ENCODE data around the gene KAT6B.

The KAT6B gene

GRCh38 chr10:75068523-75068922, 242.1 kb downstream of the KAT6B start:
- DNase-seq (ENCODE audit: low read depth) = no peak

- no peak for DNase-seq (ENCODE audit: low read depth)
Measured at GRCh38 chr10:75070476-75070875, 244.1 kb downstream of the KAT6B start.

- DNase-seq (ENCODE audit: low read depth) = no peak
Measured at GRCh38 chr10:75070961-75071428, 244.6 kb downstream of the KAT6B start.

- no peak for DNase-seq (ENCODE audit: low read depth)
Measured at GRCh38 chr10:75071756-75072155, 245.4 kb downstream of the KAT6B start.

GRCh38 chr10:75072727-75073126, 246.3 kb downstream of the KAT6B start:
- DNase-seq (ENCODE audit: low read depth) = no peak

- DNase-seq (ENCODE audit: low read depth) = no peak
Measured at GRCh38 chr10:75073442-75073841, 247.0 kb downstream of the KAT6B start.

GRCh38 chr10:75074711-75075445, 248.5 kb downstream of the KAT6B start:
- DNase-seq (ENCODE audit: low read depth) = no peak

- no peak for DNase-seq (ENCODE audit: low read depth)
Measured at GRCh38 chr10:75076348-75076747, 249.9 kb downstream of the KAT6B start.

GRCh38 chr10:75079436-75080083, 253.2 kb downstream of the KAT6B start:
- DNase-seq (ENCODE audit: low read depth) = no peak

- no peak for DNase-seq (ENCODE audit: low read depth)
Measured at GRCh38 chr10:75080554-75080953, 254.2 kb downstream of the KAT6B start.

- no peak for DNase-seq (ENCODE audit: low read depth)
Measured at GRCh38 chr10:75081379-75081778, 255.0 kb downstream of the KAT6B start.

Data from fibroblast of gingiva (primary cell).